Posterior cingulate gyrus (tissue), 11 donors: ENCODE measurements around the gene VAMP8.
"Not testable (repeated sequence)": the region's sequence is repeated elsewhere in the genome, so short reads cannot be mapped to it uniquely, and the experiment has no call there.

Experiments
- DNase-seq, 10 donors: peaks; one replicate each; pipeline versions ENCODE4 v3.0.0 to v3.0.0-alpha.2; 2020 to 2021; ENCODE audit warnings: mixed read lengths in 3 of 10
- intact Hi-C: fragments of 100-400 bp; cut with DNase I; formaldehyde crosslinking; loops from one replicate; pipeline ENCODE4 v1.15.1; 2023

Gene VAMP8

GRCh38 chr2:85577386-85578242, at the start of gene VAMP8:
VAMP8 (plus strand) TSS chr2:85577586; CDS start chr2:85577647, 61 bp downstream.
- intact Hi-C loops = no loop called here
- peak in 1 of 10 donors; percentile 74 for DNase-seq

DNA sequence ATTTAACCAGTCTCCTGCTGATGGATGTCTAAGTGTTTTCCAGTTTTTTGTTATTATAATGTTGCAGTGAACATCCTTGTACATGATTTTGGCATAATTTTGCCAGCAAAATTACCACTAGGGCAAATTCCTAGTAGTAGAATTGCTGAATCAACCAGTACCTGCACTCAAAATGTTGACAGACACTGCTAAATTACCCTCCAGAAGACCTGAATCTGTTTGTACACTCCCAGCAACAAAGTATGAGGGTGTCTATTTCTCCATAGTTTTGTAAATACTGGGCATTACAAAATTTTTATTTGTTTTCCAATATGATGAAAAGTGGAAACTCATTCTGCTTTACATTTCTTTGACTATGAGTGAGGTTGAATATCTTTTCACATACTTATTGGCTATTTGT, 49.6 kb upstream of the VAMP8 start:
- no peak for DNase-seq
- intact Hi-C loops = no loop called here

DNA sequence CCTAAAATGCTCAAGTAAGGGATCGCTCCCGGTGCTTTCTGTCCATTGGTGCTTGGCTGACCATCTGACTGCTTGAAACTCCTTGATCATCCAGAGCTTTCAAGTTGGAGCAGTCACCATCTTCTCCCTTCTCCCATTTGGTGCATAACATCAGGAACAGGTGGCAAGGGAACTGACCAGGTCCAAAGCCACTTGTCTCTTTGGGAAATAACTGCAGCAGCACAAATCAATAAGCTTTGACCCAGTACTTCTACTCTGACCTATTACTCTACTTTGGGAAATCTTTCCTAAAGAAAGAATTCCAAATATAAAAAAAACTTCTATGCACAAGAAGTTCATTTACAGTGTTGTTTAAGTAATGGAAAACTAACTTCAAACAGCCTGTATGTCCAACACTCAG, 49.0 kb upstream of the VAMP8 start:
- intact Hi-C loops = no loop called here
- peak in 1 of 10 donors; percentile 3 for DNase-seq

DNA sequence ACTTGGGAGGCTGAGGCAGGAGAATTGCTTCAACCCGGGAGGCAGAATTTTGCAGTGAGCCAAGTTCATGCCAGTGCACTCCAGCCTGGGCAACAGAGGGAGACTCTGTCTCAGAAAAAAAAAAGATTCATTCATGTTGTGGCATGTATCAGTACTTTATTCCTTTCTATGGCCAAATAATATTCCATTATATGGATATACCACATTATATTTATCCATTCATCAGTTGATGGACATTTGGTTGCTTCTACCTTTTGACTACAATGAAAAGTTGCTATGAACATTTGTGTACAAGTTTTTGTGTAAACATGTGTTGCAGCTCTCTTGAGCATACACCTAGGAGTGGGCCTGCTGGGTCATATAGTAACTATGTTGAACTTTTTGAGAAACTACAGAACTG, 47.6 kb upstream of the VAMP8 start:
- DNase-seq = no peak
- intact Hi-C loops = no loop called here

- intact Hi-C loops = no loop called here
- peak in 1 of 10 donors; percentile 20 for DNase-seq
These were observed 45.8 kb upstream of the VAMP8 start for GRCh38 chr2:85531589-85531988.

GRCh38 chr2:85534099-85534498, 43.3 kb upstream of the VAMP8 start:
- intact Hi-C loops = no loop called here
- no peak for DNase-seq

- no peak for DNase-seq
These were observed 42.5 kb upstream of the VAMP8 start for GRCh38 chr2:85534881-85535280.

DNA sequence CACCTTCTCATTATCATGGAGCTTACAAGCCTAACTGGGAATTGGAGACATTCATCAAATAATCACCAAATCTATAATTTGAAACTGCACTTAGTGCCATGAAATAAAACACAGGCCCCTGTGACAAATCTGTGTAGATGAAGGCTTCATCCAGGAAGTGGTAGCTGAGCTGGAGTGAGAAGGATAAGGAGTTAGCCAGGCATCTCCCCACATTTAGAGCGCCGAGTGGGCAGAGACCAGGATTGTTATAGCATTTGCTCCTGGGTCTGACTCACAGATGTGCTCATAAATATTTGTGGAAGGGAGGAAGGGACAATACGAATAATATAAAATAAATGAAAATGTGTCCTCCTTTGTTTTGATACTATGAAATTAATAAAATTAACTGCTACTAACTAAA, 40.9 kb upstream of the VAMP8 start:
- intact Hi-C loops = no loop called here
- DNase-seq = no peak

More at GRCh38 chr2:85534881-85535280, 42.5 kb upstream of the VAMP8 start:
- intact Hi-C loops = no loop called here

- intact Hi-C loops = loop anchor here (2.0 kb wide), 1 partner anchor 101 kb away; no protein-coding TSS in a partner anchor
- peak; percentile 44 to 91 (median 63) for DNase-seq
These were observed 39.5 kb upstream of the VAMP8 start for GRCh38 chr2:85537600-85538506.

- DNase-seq = peak; percentile 88 to 99 (median 92)
- intact Hi-C loops = loop anchor here (2.0 kb wide), 1 partner anchor 102 kb away; no protein-coding TSS in a partner anchor
These were observed 38.7 kb upstream of the VAMP8 start, which contains the start of gene MAT2A for GRCh38 chr2:85538507-85539360. MAT2A (plus strand) TSS chr2:85539168; CDS start chr2:85539288, 120 bp downstream.

- intact Hi-C loops = loop anchor here (2.0 kb wide), 1 partner anchor 103 kb away; no protein-coding TSS in a partner anchor
- DNase-seq = peak; percentile 57 to 96 (median 74)
These were observed 37.8 kb upstream of the VAMP8 start for GRCh38 chr2:85539361-85540132.

GRCh38 chr2:85540133-85540648, 37.2 kb upstream of the VAMP8 start:
- intact Hi-C loops = no loop called here
- no peak for DNase-seq

GRCh38 chr2:85541262-85541661, 36.1 kb upstream of the VAMP8 start:
- no peak for DNase-seq
- intact Hi-C loops = no loop called here

DNA sequence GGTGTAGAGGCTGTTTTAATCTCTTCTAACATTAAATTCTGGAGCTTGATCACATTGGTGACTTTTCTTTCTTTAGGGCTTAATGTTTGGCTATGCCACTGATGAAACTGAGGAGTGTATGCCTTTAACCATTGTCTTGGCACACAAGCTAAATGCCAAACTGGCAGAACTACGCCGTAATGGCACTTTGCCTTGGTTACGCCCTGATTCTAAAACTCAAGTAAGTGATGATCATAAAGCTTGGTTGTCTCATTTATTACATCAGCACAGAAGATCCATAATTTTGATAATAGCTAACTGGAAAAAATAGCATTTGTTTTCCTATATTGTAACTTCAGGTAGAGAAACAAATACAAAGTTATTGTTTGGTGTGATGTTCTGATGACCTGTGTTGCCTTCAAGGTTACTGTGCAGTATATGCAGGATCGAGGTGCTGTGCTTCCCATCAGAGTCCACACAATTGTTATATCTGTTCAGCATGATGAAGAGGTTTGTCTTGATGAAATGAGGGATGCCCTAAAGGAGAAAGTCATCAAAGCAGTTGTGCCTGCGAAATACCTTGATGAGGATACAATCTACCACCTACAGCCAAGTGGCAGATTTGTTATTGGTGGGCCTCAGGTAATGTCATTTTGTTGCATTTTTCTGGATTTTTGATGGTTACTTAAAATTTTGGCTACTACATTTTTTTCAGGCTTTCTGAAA, 35.5 kb upstream of the VAMP8 start:
- intact Hi-C loops = no loop called here
- DNase-seq = no peak

DNA sequence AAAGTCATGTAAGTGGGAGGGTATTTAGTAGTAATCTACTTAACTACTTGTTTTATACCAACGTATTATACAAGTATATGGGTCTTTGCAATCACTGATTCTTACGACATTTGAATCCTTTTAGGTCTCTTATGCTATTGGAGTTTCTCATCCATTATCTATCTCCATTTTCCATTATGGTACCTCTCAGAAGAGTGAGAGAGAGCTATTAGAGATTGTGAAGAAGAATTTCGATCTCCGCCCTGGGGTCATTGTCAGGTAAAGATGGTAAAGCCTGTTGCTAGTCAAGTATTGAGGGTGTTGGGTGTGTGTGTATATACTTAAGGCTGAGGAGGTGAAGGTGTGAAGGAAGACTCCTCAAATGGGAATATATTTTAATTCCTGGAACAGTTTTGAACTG, 34.6 kb upstream of the VAMP8 start:
- intact Hi-C loops = no loop called here
- no peak for DNase-seq

- DNase-seq, intact Hi-C loops: not testable (repeated sequence)
These were observed 33.1 kb upstream of the VAMP8 start for GRCh38 chr2:85544254-85544691.

GRCh38 chr2:85544915-85545779, 32.2 kb upstream of the VAMP8 start:
- DNase-seq, intact Hi-C loops: not testable (repeated sequence)
